OCI-LY7 (cell line): Measurements from ENCODE around the gene SIRPB1.

ENCODE experiments used
- EZH2phosphoT487 ChIP-seq: fragments of 200-600 bp; sonication (generic); IDR thresholded peaks from 2 replicates; pipeline ENCODE4 v1.6.1; 2018; ENCODE audit warnings: low read depth, borderline replicate concordance, mild to moderate bottlenecking, mixed run types, antibody characterized with exemption, low read length, moderate library complexity, mixed read lengths
- TF ChIP-seq, protein P1 (sequence below): fragments of 200-600 bp; sonication (generic); conservative IDR thresholded peaks from 2 replicates; pipeline ENCODE4 v1.5.1; 2014; ENCODE audit warnings: mild to moderate bottlenecking, antibody characterized with exemption, low read length, moderate library complexity, mixed read lengths

DNA sequence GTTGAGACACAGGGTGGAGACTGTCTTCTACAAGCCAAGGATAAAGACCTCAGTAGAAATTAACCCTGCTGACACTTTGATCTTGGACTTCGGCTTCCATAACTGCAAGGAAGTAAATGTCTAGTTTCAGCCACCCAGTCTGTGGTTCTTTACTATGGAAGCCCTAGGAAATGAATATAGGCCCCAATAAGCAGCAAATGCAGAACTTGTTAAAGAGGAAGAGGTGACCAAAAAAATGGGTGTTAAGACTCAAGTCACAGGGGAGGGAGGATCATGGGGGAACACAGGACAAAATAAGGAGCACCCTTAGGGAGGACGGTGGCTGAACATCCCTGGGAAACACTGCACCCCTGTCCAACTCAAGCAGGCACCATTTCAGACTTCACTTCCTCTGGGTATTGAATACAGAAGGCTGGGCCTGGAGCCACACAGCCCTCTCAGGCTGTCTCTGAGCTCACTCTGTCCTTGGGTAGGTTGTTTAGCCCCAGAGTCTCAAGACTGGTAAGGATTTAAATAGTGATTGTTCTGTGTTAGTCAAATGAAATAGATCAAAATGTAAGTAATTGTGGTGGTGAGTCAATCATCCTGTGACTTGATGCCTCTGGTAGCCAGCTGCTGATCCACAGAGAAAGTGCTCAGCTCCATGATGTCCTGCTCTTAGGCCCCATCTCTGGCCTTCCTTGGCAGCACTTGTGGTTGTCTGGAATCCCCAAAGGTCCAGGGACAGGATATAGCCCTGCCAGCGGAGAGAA is 31.9 kb downstream of the SIRPB1 start:
- TF ChIP-seq, protein P1, sequence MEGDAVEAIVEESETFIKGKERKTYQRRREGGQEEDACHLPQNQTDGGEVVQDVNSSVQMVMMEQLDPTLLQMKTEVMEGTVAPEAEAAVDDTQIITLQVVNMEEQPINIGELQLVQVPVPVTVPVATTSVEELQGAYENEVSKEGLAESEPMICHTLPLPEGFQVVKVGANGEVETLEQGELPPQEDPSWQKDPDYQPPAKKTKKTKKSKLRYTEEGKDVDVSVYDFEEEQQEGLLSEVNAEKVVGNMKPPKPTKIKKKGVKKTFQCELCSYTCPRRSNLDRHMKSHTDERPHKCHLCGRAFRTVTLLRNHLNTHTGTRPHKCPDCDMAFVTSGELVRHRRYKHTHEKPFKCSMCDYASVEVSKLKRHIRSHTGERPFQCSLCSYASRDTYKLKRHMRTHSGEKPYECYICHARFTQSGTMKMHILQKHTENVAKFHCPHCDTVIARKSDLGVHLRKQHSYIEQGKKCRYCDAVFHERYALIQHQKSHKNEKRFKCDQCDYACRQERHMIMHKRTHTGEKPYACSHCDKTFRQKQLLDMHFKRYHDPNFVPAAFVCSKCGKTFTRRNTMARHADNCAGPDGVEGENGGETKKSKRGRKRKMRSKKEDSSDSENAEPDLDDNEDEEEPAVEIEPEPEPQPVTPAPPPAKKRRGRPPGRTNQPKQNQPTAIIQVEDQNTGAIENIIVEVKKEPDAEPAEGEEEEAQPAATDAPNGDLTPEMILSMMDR = no peak
- TF ChIP-seq EZH2phosphoT487 = no peak
